H9 (cell line): Measurements from ENCODE around the gene TNNI3. TPM values are rescaled to one million over a fixed set of nuclear protein-coding genes. Genes with fewer than 3 reads are reported as not detected.

Experiments used
- DNase-seq: peaks from one replicate; pipeline ENCODE4 v3.0.0-alpha.2; 2017
- H2AFZ ChIP-seq: one replicate; pipeline ENCODE4 v1.6.1; 2013; ENCODE audit warnings: mild to moderate bottlenecking, low read length, control low read depth, moderate library complexity
- H2AK5ac ChIP-seq: 2 replicates; pipeline ENCODE4 v1.6.1; 2013; ENCODE audit warnings: low read length, control low read depth, mixed read lengths; ENCODE audit not compliant: insufficient read length
- H2BK120ac ChIP-seq: one replicate; pipeline ENCODE4 v1.6.1; 2013; ENCODE audit warnings: low read depth, mild to moderate bottlenecking, low read length, control low read depth, inconsistent platforms; ENCODE audit not compliant: poor library complexity, severe bottlenecking
- H2BK12ac ChIP-seq: 2 replicates; pipeline ENCODE4 v1.6.1; 2013; ENCODE audit warnings: low read length, control low read depth, mixed read lengths, low read depth; ENCODE audit not compliant: insufficient read length
- H2BK15ac ChIP-seq: 2 replicates; pipeline ENCODE4 v1.6.1; 2013; ENCODE audit warnings: low read depth, low read length, control low read depth
- H2BK20ac ChIP-seq: one replicate; pipeline ENCODE4 v1.6.1; 2013; ENCODE audit warnings: low read depth, mild to moderate bottlenecking, low read length, control low read depth, inconsistent platforms; ENCODE audit not compliant: poor library complexity, severe bottlenecking
- H2BK5ac ChIP-seq: 2 replicates; pipeline ENCODE4 v1.6.1; 2013; ENCODE audit warnings: low read length, control low read depth, mixed read lengths; ENCODE audit not compliant: insufficient read length
- H3K14ac ChIP-seq: 2 replicates; pipeline ENCODE4 v1.6.1; 2013; ENCODE audit warnings: low read length, control low read depth; ENCODE audit not compliant: insufficient read depth
- H3K18ac ChIP-seq: 2 replicates; pipeline ENCODE4 v1.6.1; 2013; ENCODE audit warnings: low read depth, mild to moderate bottlenecking, mixed read lengths, low read length, control low read depth; ENCODE audit not compliant: insufficient read length
- H3K23ac ChIP-seq: 2 replicates; pipeline ENCODE4 v1.6.1; 2013; ENCODE audit warnings: low read length, control low read depth, mixed read lengths, low read depth; ENCODE audit not compliant: insufficient read length
- H3K23me2 ChIP-seq: 2 replicates; pipeline ENCODE4 v1.6.1; 2013; ENCODE audit warnings: low read depth, mild to moderate bottlenecking, mixed read lengths, low read length, control low read depth; ENCODE audit not compliant: insufficient read length, poor library complexity, severe bottlenecking
- H3K27ac ChIP-seq: 2 replicates; pipeline ENCODE4 v1.5.1; 2013; ENCODE audit warnings: low read length, control low read depth, mixed read lengths, low read depth; ENCODE audit not compliant: insufficient read length
- H3K27me3 ChIP-seq: 2 replicates; pipeline ENCODE4 v1.6.1; 2013; ENCODE audit warnings: low read length, control low read depth, inconsistent platforms; ENCODE audit not compliant: insufficient read depth
- H3K4ac ChIP-seq: 2 replicates; pipeline ENCODE4 v1.6.1; 2013; ENCODE audit warnings: low read depth, mild to moderate bottlenecking, control low read depth, inconsistent platforms, low read length, moderate library complexity
- H3K4me1 ChIP-seq: 2 replicates; pipeline ENCODE4 v1.6.1; 2013; ENCODE audit warnings: low read length, control low read depth, inconsistent platforms; ENCODE audit not compliant: insufficient read depth
- H3K4me2 ChIP-seq: 2 replicates; pipeline ENCODE4 v1.6.1; 2013; ENCODE audit warnings: low read length, control low read depth, mixed read lengths; ENCODE audit not compliant: insufficient read length, insufficient read depth
- H3K56ac ChIP-seq: 2 replicates; pipeline ENCODE4 v1.6.1; 2013; ENCODE audit warnings: low read depth, mild to moderate bottlenecking, mixed read lengths, low read length, control low read depth; ENCODE audit not compliant: insufficient read length
- H3K79me1 ChIP-seq: 2 replicates; pipeline ENCODE4 v1.6.1; 2013; ENCODE audit warnings: low read depth, mild to moderate bottlenecking, moderate library complexity, low read length, control low read depth, inconsistent platforms; ENCODE audit not compliant: insufficient read depth, poor library complexity, severe bottlenecking
- H3K79me2 ChIP-seq: 2 replicates; pipeline ENCODE4 v1.6.1; 2013; ENCODE audit warnings: low read length, control low read depth, inconsistent platforms; ENCODE audit not compliant: insufficient read depth
- H3K9ac ChIP-seq: 2 replicates; pipeline ENCODE4 v1.6.1; 2013; ENCODE audit warnings: low read length, control low read depth, mixed read lengths; ENCODE audit not compliant: insufficient read length; ENCODE audit errors: extremely low read depth
- H3K9me3 ChIP-seq: one replicate; pipeline ENCODE4 v1.6.1; 2013; ENCODE audit warnings: low read depth, low read length, inconsistent platforms; ENCODE audit not compliant: control insufficient read depth
- H3T11ph ChIP-seq: one replicate; pipeline ENCODE4 v1.6.1; 2013; ENCODE audit warnings: mild to moderate bottlenecking, low read length, control low read depth, inconsistent platforms
- H4K20me1 ChIP-seq: one replicate; pipeline ENCODE4 v1.6.1; 2013; ENCODE audit not compliant: control insufficient read depth, insufficient read length, insufficient read depth
- H4K5ac ChIP-seq: 2 replicates; pipeline ENCODE4 v1.6.1; 2013; ENCODE audit warnings: low read depth, mild to moderate bottlenecking, mixed read lengths, low read length, control low read depth; ENCODE audit not compliant: insufficient read length
- H4K8ac ChIP-seq: replicated peaks from 2 replicates; pipeline ENCODE4 v1.6.1; 2013; ENCODE audit warnings: low read length, control low read depth, mixed read lengths, low read depth; ENCODE audit not compliant: insufficient read length
- H4K91ac ChIP-seq: 2 replicates; pipeline ENCODE4 v1.6.1; 2013; ENCODE audit warnings: low read depth, mild to moderate bottlenecking, moderate library complexity, mixed read lengths, low read length, control low read depth; ENCODE audit not compliant: insufficient read length
- H3K27ac Mint-ChIP-seq, 3 experiments: 2 replicates in 2 of 3; 3 replicates in 1 of 3; pipeline ENCODE4 v1.8.0; 2020 to 2021; ENCODE audit warnings: mixed read lengths in 3 of 3, mild to moderate bottlenecking in 1 of 3, moderate library complexity in 1 of 3
- H3K27me3 Mint-ChIP-seq: 2 replicates; pipeline ENCODE4 v1.8.0; 2021; ENCODE audit warnings: low read depth, mild to moderate bottlenecking, moderate library complexity, mixed read lengths
- H3K36me3 Mint-ChIP-seq, 3 experiments: 2 replicates in 2 of 3; 3 replicates in 1 of 3; pipeline ENCODE4 v1.8.0; 2020 to 2021; ENCODE audit warnings: low read depth in 3 of 3, mixed read lengths in 3 of 3; ENCODE audit not compliant: insufficient read depth in 1 of 3
- H3K4me1 Mint-ChIP-seq, 2 experiments: 2 replicates each; pipeline ENCODE4 v1.8.0; 2020; ENCODE audit warnings: mixed read lengths in 2 of 2
- H3K4me3 Mint-ChIP-seq, 2 experiments: 2 replicates in 1 of 2; 3 replicates in 1 of 2; pipeline ENCODE4 v1.8.0; 2020 to 2021; ENCODE audit warnings: mild to moderate bottlenecking in 2 of 2, mixed read lengths in 2 of 2, moderate library complexity in 1 of 2
- H3K9me3 Mint-ChIP-seq, 2 experiments: 2 replicates in 1 of 2; 3 replicates in 1 of 2; pipeline ENCODE4 v1.8.0; 2020; ENCODE audit warnings: mild to moderate bottlenecking in 2 of 2, mixed read lengths in 2 of 2, moderate library complexity in 1 of 2
- WGBS: extraction: QIAGEN DNeasy Blood & Tissue Kit; methylation state at CpG from one replicate; pipeline ENCODE4 v1.1.7; 2013; ENCODE audit warnings: missing lambda C conversion rate, low lambda C conversion rate, mixed read lengths; ENCODE audit not compliant: insufficient read length; ENCODE audit errors: extremely low coverage; 5-methylcytosine and 5-hydroxymethylcytosine counted together
- total RNA-seq: library from RNA; stranded (reverse); gene quantifications from 2 replicates; pipeline ENCODE4 v1.2.1, GENCODE V29; 2021
- TF ChIP-seq, protein P1 (sequence below): fragments of 200-600 bp; sonication (generic); conservative IDR thresholded peaks from 3 replicates; pipeline ENCODE4 v1.8.0; 2021; ENCODE audit warnings: antibody characterized with exemption, mild to moderate bottlenecking

The TNNI3 gene
- total RNA-seq, 1 experiment from 2014 or later: 36.9 TPM

DNA sequence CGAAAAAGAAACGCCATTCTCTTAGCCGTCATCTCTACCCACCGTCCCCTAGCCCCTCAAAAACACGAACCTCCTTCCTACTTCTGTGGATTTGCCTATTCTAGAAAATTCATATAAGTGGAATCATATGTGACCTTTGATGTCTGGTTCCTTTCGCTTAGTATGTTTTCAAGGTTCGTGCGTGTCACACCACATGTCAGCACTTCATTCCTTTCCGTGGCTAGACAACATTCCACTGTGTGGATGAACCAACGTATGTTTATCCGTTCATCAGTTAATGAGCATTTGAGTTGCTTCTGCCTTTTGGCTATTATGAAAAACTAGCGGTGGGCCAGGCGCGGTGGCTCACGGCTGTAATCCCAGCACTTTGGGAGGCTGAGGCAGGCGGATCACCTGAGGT, 26.1 kb downstream of the TNNI3 start:
- Histone ChIP-seq H3K14ac (no peak overlapping the region), H2AK5ac (no peak overlapping the region), H3K9me3 (no peaks in the 10 kb centered on the region), H3K79me1 (no peaks in the 10 kb centered on the region), H2BK120ac (no peak overlapping the region), H3K23me2 (no peaks in the 10 kb centered on the region), H2BK15ac (no peak overlapping the region), H3K9ac (no peak overlapping the region), H3K18ac (no peak overlapping the region), H2AFZ (no peak overlapping the region), H3K56ac (no peak overlapping the region), H3K79me2 (no peaks in the 10 kb centered on the region), H3K23ac (no peak overlapping the region), H3K27ac (no peak overlapping the region), H3T11ph (no peak overlapping the region), H3K4me2 (no peak overlapping the region), H2BK20ac (no peak overlapping the region), H4K20me1 (no peaks in the 10 kb centered on the region), H3K4ac (no peak overlapping the region), H2BK12ac (no peak overlapping the region), H4K5ac (no peak overlapping the region), H4K91ac (no peak overlapping the region), H3K27me3 (no peaks in the 10 kb centered on the region), H4K8ac (no peak overlapping the region), H3K4me1 (no peaks in the 10 kb centered on the region), H2BK5ac (no peak overlapping the region)
- DNase-seq: no peak
- Mint-ChIP-seq H3K4me3 (no peak overlapping the region), H3K27me3 (peaks cover 1% of the 10 kb centered on the region; the same call in 1 of the 2 replicates), H3K27ac (no peak overlapping the region; a peak in 1 of 7 replicates), H3K9me3 (no peaks in the 10 kb centered on the region), H3K4me1 (peaks cover 13 to 32% of the 10 kb centered on the region in 2 experiments), H3K36me3 (peaks cover 7 to 34% (median 17%) of the 10 kb centered on the region in 3 experiments)
- TF ChIP-seq, protein P1, sequence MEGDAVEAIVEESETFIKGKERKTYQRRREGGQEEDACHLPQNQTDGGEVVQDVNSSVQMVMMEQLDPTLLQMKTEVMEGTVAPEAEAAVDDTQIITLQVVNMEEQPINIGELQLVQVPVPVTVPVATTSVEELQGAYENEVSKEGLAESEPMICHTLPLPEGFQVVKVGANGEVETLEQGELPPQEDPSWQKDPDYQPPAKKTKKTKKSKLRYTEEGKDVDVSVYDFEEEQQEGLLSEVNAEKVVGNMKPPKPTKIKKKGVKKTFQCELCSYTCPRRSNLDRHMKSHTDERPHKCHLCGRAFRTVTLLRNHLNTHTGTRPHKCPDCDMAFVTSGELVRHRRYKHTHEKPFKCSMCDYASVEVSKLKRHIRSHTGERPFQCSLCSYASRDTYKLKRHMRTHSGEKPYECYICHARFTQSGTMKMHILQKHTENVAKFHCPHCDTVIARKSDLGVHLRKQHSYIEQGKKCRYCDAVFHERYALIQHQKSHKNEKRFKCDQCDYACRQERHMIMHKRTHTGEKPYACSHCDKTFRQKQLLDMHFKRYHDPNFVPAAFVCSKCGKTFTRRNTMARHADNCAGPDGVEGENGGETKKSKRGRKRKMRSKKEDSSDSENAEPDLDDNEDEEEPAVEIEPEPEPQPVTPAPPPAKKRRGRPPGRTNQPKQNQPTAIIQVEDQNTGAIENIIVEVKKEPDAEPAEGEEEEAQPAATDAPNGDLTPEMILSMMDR: no peak
- no CpG with 5 or more reads among the region's 16 CpGs for WGBS
